ENCODE data around the gene CLDN16. TPM values are rescaled to one million over a fixed set of nuclear protein-coding genes. Genes with fewer than 3 reads are reported as not detected.

CLDN16 gene
- total and polyA plus RNA-seq, 2 donors (not counting 1 experiment from before 2014, with no cell fraction given): not detected

GRCh38 chr3:190356246-190356645 is 31.7 kb upstream of the CLDN16 start:
- Histone ChIP-seq H3K4me1 (ENCODE audit: control insufficient read depth in 2 of 2, insufficient read depth in 2 of 2, low read length in 2 of 2) (no peaks in the 10 kb centered on the region), H3K27ac (ENCODE audit: low read length in 2 of 2) (no peak overlapping the region), H3K79me2 (ENCODE audit: control insufficient read depth, insufficient read depth, low read length) (no peaks in the 10 kb centered on the region), H3K9ac (ENCODE audit: low read length) (no peak overlapping the region), H3K4me3 (ENCODE audit: control extremely low read depth in 1 of 5, extremely low read depth in 1 of 5, insufficient read depth in 1 of 5, low read depth in 2 of 5, low read length in 4 of 5) (no peak overlapping the region), H3K9me3 (ENCODE audit: control extremely low read depth in 1 of 3, control insufficient read depth in 2 of 3, insufficient read depth in 1 of 3, low read length in 2 of 3) (no peaks in the 10 kb centered on the region), H3K4me2 (replicated peaks; ENCODE audit: low read depth, low read length, poor library complexity, severe bottlenecking) (no peak overlapping the region), H3K27me3 (replicated peaks in 1 of 4; ENCODE audit: control extremely low read depth in 1 of 4, control insufficient read depth in 3 of 4, insufficient read depth in 4 of 4, low read length in 3 of 4) (no peaks in the 10 kb centered on the region), H3K36me3 (replicated peaks in 1 of 2; ENCODE audit: control extremely low read depth in 1 of 2, control insufficient read depth in 1 of 2, extremely low read depth in 1 of 2, insufficient read depth in 2 of 2, low read length in 1 of 2) (no peaks in the 10 kb centered on the region), H4K20me1 (ENCODE audit: control insufficient read depth, insufficient read depth, low read length, poor library complexity, severe bottlenecking) (no peaks in the 10 kb centered on the region), H2AFZ (ENCODE audit: insufficient read depth, low read depth, low read length, poor library complexity, severe bottlenecking) (no peak overlapping the region)
- ATAC-seq (ENCODE audit: low read depth) (no peak), DNase-seq (no peak)
- H3K27ac Mint-ChIP-seq: no peak overlapping the region
- TF ChIP-seq, protein P1, sequence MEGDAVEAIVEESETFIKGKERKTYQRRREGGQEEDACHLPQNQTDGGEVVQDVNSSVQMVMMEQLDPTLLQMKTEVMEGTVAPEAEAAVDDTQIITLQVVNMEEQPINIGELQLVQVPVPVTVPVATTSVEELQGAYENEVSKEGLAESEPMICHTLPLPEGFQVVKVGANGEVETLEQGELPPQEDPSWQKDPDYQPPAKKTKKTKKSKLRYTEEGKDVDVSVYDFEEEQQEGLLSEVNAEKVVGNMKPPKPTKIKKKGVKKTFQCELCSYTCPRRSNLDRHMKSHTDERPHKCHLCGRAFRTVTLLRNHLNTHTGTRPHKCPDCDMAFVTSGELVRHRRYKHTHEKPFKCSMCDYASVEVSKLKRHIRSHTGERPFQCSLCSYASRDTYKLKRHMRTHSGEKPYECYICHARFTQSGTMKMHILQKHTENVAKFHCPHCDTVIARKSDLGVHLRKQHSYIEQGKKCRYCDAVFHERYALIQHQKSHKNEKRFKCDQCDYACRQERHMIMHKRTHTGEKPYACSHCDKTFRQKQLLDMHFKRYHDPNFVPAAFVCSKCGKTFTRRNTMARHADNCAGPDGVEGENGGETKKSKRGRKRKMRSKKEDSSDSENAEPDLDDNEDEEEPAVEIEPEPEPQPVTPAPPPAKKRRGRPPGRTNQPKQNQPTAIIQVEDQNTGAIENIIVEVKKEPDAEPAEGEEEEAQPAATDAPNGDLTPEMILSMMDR (IDR thresholded peaks at IDR 0.05): no peak
- TF ChIP-seq EZH2 (IDR thresholded peaks at IDR 0.05; ENCODE audit: borderline replicate concordance, insufficient read depth, low read depth, low read length, poor library complexity, severe bottlenecking): no peak
- ChIA-PET CTCF (no interaction called here), POLR2A (no interaction called here)
- H3K4me1 Mint-ChIP-seq: no peaks in the 10 kb centered on the region
- intact Hi-C loops (cut with micrococcal nuclease): no loop called here
- no peaks in the 10 kb centered on the region for H3K27me3 Mint-ChIP-seq
- no peaks in the 10 kb centered on the region for H3K9me3 Mint-ChIP-seq (ENCODE audit: insufficient read depth)
- no peak overlapping the region for H3K4me3 Mint-ChIP-seq

- H3K9me3 ChIP-seq (ENCODE audit: control extremely low read depth in 1 of 3, control insufficient read depth in 2 of 3, insufficient read depth in 1 of 3, low read length in 2 of 3): no peaks in the 10 kb centered on the region
- H3K4me2 ChIP-seq (replicated peaks; ENCODE audit: low read depth, low read length, poor library complexity, severe bottlenecking): no peak overlapping the region
- H3K4me3 ChIP-seq (ENCODE audit: control extremely low read depth in 1 of 5, extremely low read depth in 1 of 5, insufficient read depth in 1 of 5, low read depth in 2 of 5, low read length in 4 of 5): no peak overlapping the region
- 67% methylated on average over 1 of the region's 2 CpGs for WGBS (ENCODE audit: insufficient coverage)
- no peak for DNase-seq
- Mint-ChIP-seq H3K4me3 (no peak overlapping the region), H3K27ac (no peak overlapping the region), H3K9me3 (ENCODE audit: insufficient read depth) (no peaks in the 10 kb centered on the region), H3K27me3 (no peaks in the 10 kb centered on the region), H3K4me1 (no peaks in the 10 kb centered on the region)
- no peak for TF ChIP-seq EZH2 (IDR thresholded peaks at IDR 0.05; ENCODE audit: borderline replicate concordance, insufficient read depth, low read depth, low read length, poor library complexity, severe bottlenecking)
- TF ChIP-seq, protein P1 (IDR thresholded peaks at IDR 0.05): no peak
- intact Hi-C loops (cut with micrococcal nuclease): no loop called here
- no peaks in the 10 kb centered on the region for H4K20me1 ChIP-seq (ENCODE audit: control insufficient read depth, insufficient read depth, low read length, poor library complexity, severe bottlenecking)
- no peak overlapping the region for H3K27ac ChIP-seq (ENCODE audit: low read length in 2 of 2)
- ATAC-seq (ENCODE audit: low read depth): no peak
- no peak overlapping the region for H2AFZ ChIP-seq (ENCODE audit: insufficient read depth, low read depth, low read length, poor library complexity, severe bottlenecking)
- POLR2A ChIA-PET: no interaction called here
- no peaks in the 10 kb centered on the region for H3K4me1 ChIP-seq (ENCODE audit: control insufficient read depth in 2 of 2, insufficient read depth in 2 of 2, low read length in 2 of 2)
- H3K9ac ChIP-seq (ENCODE audit: low read length): no peak overlapping the region
- no peaks in the 10 kb centered on the region for H3K79me2 ChIP-seq (ENCODE audit: control insufficient read depth, insufficient read depth, low read length)
- H3K27me3 ChIP-seq (replicated peaks in 1 of 4; ENCODE audit: control extremely low read depth in 1 of 4, control insufficient read depth in 3 of 4, insufficient read depth in 4 of 4, low read length in 3 of 4): no peaks in the 10 kb centered on the region
- CTCF ChIA-PET: no interaction called here
- H3K36me3 ChIP-seq (replicated peaks in 1 of 2; ENCODE audit: control extremely low read depth in 1 of 2, control insufficient read depth in 1 of 2, extremely low read depth in 1 of 2, insufficient read depth in 2 of 2, low read length in 1 of 2): no peaks in the 10 kb centered on the region
Measured at GRCh38 chr3:190357468-190357867, 30.5 kb upstream of the CLDN16 start.

Data from B cell (primary cell).